Glomerular visceral epithelial cell (primary cell): ENCODE data around the gene CTSH.
"Not testable (repeated sequence)": the region's sequence is repeated elsewhere in the genome, so short reads cannot be mapped to it uniquely, and the experiment has no call there.

ENCODE experiments used
- DNase-seq: peaks from one replicate; pipeline ENCODE4 v3.0.0-alpha.2; 2016; ENCODE audit errors: extremely low spot score

CTSH gene

GRCh38 chr15:78938658-78939488 lies 6.0 kb downstream of the CTSH start:
- no peak for DNase-seq

- DNase-seq: no peak
Measured at GRCh38 chr15:78937132-78937739, 7.6 kb downstream of the CTSH start.

- no peak for DNase-seq
Measured at GRCh38 chr15:78934655-78935023, 10.2 kb downstream of the CTSH start.

GRCh38 chr15:78933823-78934654 lies 10.8 kb downstream of the CTSH start:
- no peak for DNase-seq

- DNase-seq: no peak
Measured at GRCh38 chr15:78933187-78933822, 11.5 kb downstream of the CTSH start.

- no peak for DNase-seq
Measured at GRCh38 chr15:78932258-78932808, 12.5 kb downstream of the CTSH start.

GRCh38 chr15:78931439-78932257 lies 13.2 kb downstream of the CTSH start:
- DNase-seq: no peak

GRCh38 chr15:78930577-78931388 lies 14.1 kb downstream of the CTSH start:
- DNase-seq: peak; percentile 93

- DNase-seq: no peak
Measured at GRCh38 chr15:78929536-78930264, 15.1 kb downstream of the CTSH start.

- no peak for DNase-seq
Measured at GRCh38 chr15:78928616-78929093, 16.2 kb downstream of the CTSH start.

GRCh38 chr15:78928176-78928575 lies 16.7 kb downstream of the CTSH start:
- DNase-seq: not testable (repeated sequence)

GRCh38 chr15:78927077-78927790 lies 17.6 kb downstream of the CTSH start:
- DNase-seq: no peak

- no peak for DNase-seq
Measured at GRCh38 chr15:78925956-78926743, 18.7 kb downstream of the CTSH start.

- no peak for DNase-seq
Measured at GRCh38 chr15:78925076-78925624, 19.7 kb downstream of the CTSH start.

- no peak for DNase-seq
Measured at GRCh38 chr15:78923480-78924360, 21.1 kb downstream of the CTSH start.

- DNase-seq: no peak
Measured at GRCh38 chr15:78923015-78923414, 21.8 kb downstream of the CTSH start.
